K562 (cell line): ENCODE results near the gene SPHKAP. TPM values are rescaled to one million over a fixed set of nuclear protein-coding genes. Genes with fewer than 3 reads are reported as not detected.

ENCODE experiments used
- ATAC-seq: fragments of 200-7000 bp; cut with Tn5 transposase; 3 replicates; pipeline ENCODE4 v1.9.1; 2020; ENCODE audit warnings: moderate library complexity
- BruUV-seq: library from RNA; stranded (reverse); fragments of 400-500 nt; replicated peaks from 2 replicates; lab custom pipeline; 2021; lab: Mats Ljungman, UMichigan
- CTCF ChIA-PET: fragments of 300-600 bp; formaldehyde crosslinking; extraction: SDS; loops from one replicate; lab custom pipeline; 2021; ENCODE audit warnings: low intra/inter-chr PET ratio; lab: Yijun Ruan, JAX
- POLR2A ChIA-PET: fragments of 300-600, 350-650 bp; sonication (Branson Sonifier 250); formaldehyde crosslinking; extraction: SDS; loops from one replicate; lab custom pipeline; 2021; ENCODE audit warnings: antibody characterized with exemption, inconsistent platforms; lab: Yijun Ruan, JAX
- DNase-seq, 4 experiments: peaks; one replicate each; pipeline versions ENCODE4 v3.0.0 to v3.0.0-alpha.2; 2011 to 2018; ENCODE audit warnings: low spot score in 3 of 4, mixed read lengths in 3 of 4; ENCODE audit errors: extremely low read depth in 1 of 4
- FAIRE-seq: peaks from 2 replicates; lab custom pipeline; 2011; peaks lifted over from hg19 to GRCh38; lab: Jason Lieb, UNC
- H2AFZ ChIP-seq: 2 replicates; pipeline ENCODE4 v1.6.0; 2011; ENCODE audit warnings: low read depth, low read length, control low read depth, inconsistent platforms
- H3K27ac ChIP-seq: fragments of 200-600 bp; 3 replicates; pipeline ENCODE4 v1.8.0; 2011; ENCODE audit warnings: low read depth, mild to moderate bottlenecking, control low read depth, inconsistent platforms, low read length, moderate library complexity, mixed read lengths; ENCODE audit errors: extremely low read depth
- H3K27me3 ChIP-seq, 2 experiments: fragments of 300-600 bp in 1 of 2; 2 replicates in 1 of 2; 3 replicates in 1 of 2; pipeline versions ENCODE4 v1.6.0 to v1.8.0; 2011; ENCODE audit warnings: inconsistent platforms in 2 of 2, low read length in 2 of 2, mild to moderate bottlenecking in 1 of 2, mixed read lengths in 1 of 2, moderate library complexity in 1 of 2; ENCODE audit not compliant: control insufficient read depth in 2 of 2, insufficient read depth in 2 of 2
- H3K36me3 ChIP-seq: fragments of 300-600 bp; 3 replicates; pipeline ENCODE4 v1.8.0; 2011; ENCODE audit warnings: mild to moderate bottlenecking, low read length, inconsistent platforms; ENCODE audit not compliant: control insufficient read depth, insufficient read depth
- H3K4me1 ChIP-seq, 2 experiments: fragments of 200-600 bp in 1 of 2; replicated peaks in 1 of 2; 2 replicates in 1 of 2; 3 replicates in 1 of 2; pipeline versions ENCODE4 v1.5.1 to v1.8.0; 2011; ENCODE audit warnings: inconsistent platforms in 2 of 2, low read length in 2 of 2, mild to moderate bottlenecking in 1 of 2, mixed read lengths in 1 of 2, moderate library complexity in 1 of 2; ENCODE audit not compliant: control insufficient read depth in 2 of 2, insufficient read depth in 2 of 2
- H3K4me2 ChIP-seq: 2 replicates; pipeline ENCODE4 v1.6.1; 2011; ENCODE audit warnings: low read length, control low read depth, inconsistent platforms, mixed read lengths; ENCODE audit not compliant: insufficient read depth
- H3K4me3 ChIP-seq: fragments of 200-600 bp; sonication (generic), shearing (Covaris generic); 2 replicates; pipeline ENCODE4 v1.5.1; 2016; ENCODE audit warnings: control low read depth, inconsistent platforms
- H3K79me2 ChIP-seq: fragments of 200-600 bp; 3 replicates; pipeline ENCODE4 v1.8.0; 2011; ENCODE audit warnings: low read length, inconsistent platforms; ENCODE audit not compliant: control insufficient read depth, insufficient read depth
- H3K9ac ChIP-seq, 2 experiments: 2 replicates each; pipeline versions ENCODE4 v1.6.0 to v1.6.1; 2011; ENCODE audit warnings: low read depth in 2 of 2, low read length in 2 of 2, control low read depth in 1 of 2, inconsistent platforms in 1 of 2, mild to moderate bottlenecking in 1 of 2, mixed read lengths in 1 of 2; ENCODE audit not compliant: insufficient read depth in 1 of 2
- H3K9me1 ChIP-seq: one replicate; pipeline ENCODE4 v1.6.0; 2011; ENCODE audit warnings: inconsistent platforms, mild to moderate bottlenecking, low read length, moderate library complexity; ENCODE audit not compliant: control insufficient read depth, insufficient read depth
- H3K9me3 ChIP-seq: replicated peaks from 2 replicates; pipeline ENCODE4 v1.5.1; 2011; ENCODE audit warnings: low read depth, low read length, inconsistent platforms; ENCODE audit not compliant: control insufficient read depth, insufficient read depth
- H4K20me1 ChIP-seq: replicated peaks from 2 replicates; pipeline ENCODE4 v1.6.1; 2011; ENCODE audit warnings: low read length, inconsistent platforms, mixed read lengths; ENCODE audit not compliant: control insufficient read depth, insufficient read depth
- FOXJ3 ChIP-seq: sonication (generic); formaldehyde crosslinking; IDR thresholded peaks from 2 replicates; pipeline ENCODE4 v1.4.0; 2020; ENCODE audit warnings: mild to moderate bottlenecking, missing genetic modification reagents
- HNRNPK ChIP-seq: fragments of 200-400 bp; formaldehyde crosslinking; IDR thresholded peaks from one replicate; pipeline ENCODE4 v1.6.1; 2018; ENCODE audit warnings: mild to moderate bottlenecking, low read depth, low read length; ENCODE audit not compliant: poor library complexity, severe bottlenecking
- MAZ ChIP-seq, 2 experiments: fragments of 450-650 bp in 1 of 2; sonication (generic) in 1 of 2; formaldehyde crosslinking; IDR thresholded peaks in 1 of 2; conservative IDR thresholded peaks in 1 of 2; 2 replicates each; pipeline versions ENCODE4 v1.4.0 to v1.5.0; 2020; ENCODE audit warnings: mild to moderate bottlenecking in 1 of 2, missing genetic modification reagents in 1 of 2
- MCM5 ChIP-seq: fragments of 450-650 bp; IDR thresholded peaks from 2 replicates; pipeline ENCODE4 v1.6.1; 2016; ENCODE audit warnings: low read depth
- PHTF2 ChIP-seq: fragments of 250-450 bp; sonication (Bioruptor Pico); IDR thresholded peaks from 2 replicates; pipeline ENCODE4 v1.5.0; 2021; ENCODE audit warnings: mild to moderate bottlenecking
- SOX6 ChIP-seq: fragments of 450-650 bp; IDR thresholded peaks from 2 replicates; pipeline ENCODE4 v1.6.1; 2014; ENCODE audit warnings: mild to moderate bottlenecking
- ZNF23 ChIP-seq: fragments of 250-450 bp; sonication (Bioruptor Pico); IDR thresholded peaks from 2 replicates; pipeline ENCODE4 v1.4.0; 2020; ENCODE audit warnings: mild to moderate bottlenecking
- ZNF561 ChIP-seq: fragments of 450-650 bp; formaldehyde crosslinking; conservative IDR thresholded peaks from 2 replicates; pipeline ENCODE4 v1.4.0; 2020; ENCODE audit warnings: mild to moderate bottlenecking, moderate library complexity
- WGBS: fragments of 100-300 bp; shearing (Covaris generic); methylation state at CpG from one replicate; pipeline ENCODE4 v1.1.6; 2016; ENCODE audit warnings: low coverage, mixed read lengths; ENCODE audit not compliant: insufficient coverage; ENCODE audit errors: missing lambda C conversion rate; 5-methylcytosine and 5-hydroxymethylcytosine counted together
- in situ Hi-C: fragments of 300-500 bp; cut with MboI; formaldehyde crosslinking; loops from 4 replicates; pipeline ENCODE4 v1.15.0; 2018; ENCODE audit warnings: inconsistent platforms, mixed read lengths
- intact Hi-C: fragments of 100-400 bp; cut with micrococcal nuclease; formaldehyde crosslinking; loops from 2 replicates; pipeline ENCODE4 v1.14.2; 2022
- polyA plus RNA-seq, 8 experiments: library from polyadenylated mRNA; depleted of rRNA in 4 of 8; stranded (reverse) in 5 of 8; unstranded in 3 of 8; fragments of >200 nt; fragmentation: Nextera tagmentation in 2 of 8; fragmentation: Illumina TruSeq in 1 of 8; extraction: Ambion mirVana in 2 of 8; extraction: Trizol in 1 of 8; gene quantifications; 2 replicates each; pipeline versions ENCODE4 v1.2.1 to v1.2.3, GENCODE V29; 2011 to 2014; ENCODE audit warnings: inconsistent platforms in 1 of 8, missing spikeins in 1 of 8
- total RNA-seq, 7 experiments: library from RNA; depleted of rRNA in 6 of 7; stranded (reverse); fragments of >200 nt in 6 of 7; fragmentation: Illumina TruSeq in 2 of 7; extraction: Trizol in 2 of 7; gene quantifications; 2 replicates each; pipeline versions ENCODE4 v1.2.1 to v1.2.3, GENCODE V29; 2011 to 2021; ENCODE audit warnings: low replicate concordance in 1 of 7
- TF ChIP-seq, protein P1 (sequence below): sonication (generic); formaldehyde crosslinking; IDR thresholded peaks from 2 replicates; pipeline ENCODE4 v1.4.0; 2020; ENCODE audit warnings: mild to moderate bottlenecking, missing genetic modification reagents
- TF ChIP-seq, protein P2 (sequence below): fragments of 450-650 bp; IDR thresholded peaks from 2 replicates; pipeline ENCODE4 v1.6.1; 2017; ENCODE audit warnings: mild to moderate bottlenecking, moderate library complexity
- TF ChIP-seq, protein P3 (sequence below): fragments of 250-450 bp; sonication (Bioruptor Pico); IDR thresholded peaks from 2 replicates; pipeline ENCODE4 v1.5.0; 2021
- TF ChIP-seq, protein P4 (sequence below): fragments of 450-650 bp; IDR thresholded peaks from 2 replicates; pipeline ENCODE4 v1.6.1; 2016
- TF ChIP-seq, protein P5 (sequence below), 2 experiments: IDR thresholded peaks; 2 replicates each; pipeline ENCODE4 v1.6.1; 2012; ENCODE audit warnings: improper control_type of control experiment in 2 of 2, low read depth in 2 of 2, low read length in 2 of 2, borderline replicate concordance in 1 of 2
- TF ChIP-seq, protein P6 (sequence below): sonication (generic); formaldehyde crosslinking; IDR thresholded peaks from 2 replicates; pipeline ENCODE4 v1.8.1; 2023; ENCODE audit warnings: mild to moderate bottlenecking, missing genetic modification reagents, moderate library complexity

Gene SPHKAP
- total and polyA plus RNA-seq, 9 of the 15 experiments (the other 6 are each of a cell fraction or from before 2014, with no cell fraction given) = not detected

DNA sequence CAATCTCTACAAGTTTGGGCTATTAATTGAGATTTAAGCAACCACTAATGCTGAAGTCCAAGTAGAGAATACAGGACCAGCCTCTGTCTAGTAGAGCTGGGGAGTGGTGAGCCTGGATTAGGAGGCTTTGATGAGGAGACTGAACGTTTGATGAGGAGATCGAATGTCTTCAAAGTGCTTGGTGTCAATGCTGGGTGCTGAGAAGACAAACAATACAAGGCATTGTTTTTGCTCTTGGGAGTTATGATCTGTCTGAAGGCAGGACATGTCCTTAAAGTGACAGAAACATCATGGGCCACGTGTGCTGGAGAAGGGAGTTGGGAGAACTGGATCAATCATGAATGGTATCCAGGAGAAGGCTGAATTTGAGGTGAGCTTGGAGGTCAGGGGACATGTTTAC is 143.6 kb downstream of the SPHKAP start:
- Histone ChIP-seq H3K36me3 (no peaks in the 10 kb centered on the region), H2AFZ (no peak overlapping the region), H3K27me3 (no peaks in the 10 kb centered on the region), H3K9me3 (no peaks in the 10 kb centered on the region), H4K20me1 (no peaks in the 10 kb centered on the region), H3K9ac (no peak overlapping the region), H3K4me3 (no peak overlapping the region), H3K4me1 (no peaks in the 10 kb centered on the region), H3K79me2 (no peaks in the 10 kb centered on the region), H3K4me2 (no peak overlapping the region), H3K9me1 (no peaks in the 10 kb centered on the region), H3K27ac (no peak overlapping the region)
- intact Hi-C loops (no loop called here), in situ Hi-C loops (no loop called here)
- WGBS = 3% methylated on average over 3 of the region's 3 CpGs
- no peak for DNase-seq
- ATAC-seq = no peak
- CTCF ChIA-PET = no interaction called here
- POLR2A ChIA-PET = no interaction called here
- no peak for FAIRE-seq
- no TSS peak for BruUV-seq
- TF ChIP-seq HNRNPK (no peak), ZNF561 (no peak), MCM5 (no peak), PHTF2 (CRISPR knock-in tag) (no peak), MAZ (CRISPR knock-in tag; conservative IDR thresholded peaks at IDR 0.05 in 1 of 2, IDR thresholded peaks at IDR 0.05 in 1 of 2) (no peak), SOX6 (no peak), FOXJ3 (CRISPR knock-in tag) (no peak), ZNF23 (CRISPR knock-in tag) (no peak)
- TF ChIP-seq, protein P1, sequence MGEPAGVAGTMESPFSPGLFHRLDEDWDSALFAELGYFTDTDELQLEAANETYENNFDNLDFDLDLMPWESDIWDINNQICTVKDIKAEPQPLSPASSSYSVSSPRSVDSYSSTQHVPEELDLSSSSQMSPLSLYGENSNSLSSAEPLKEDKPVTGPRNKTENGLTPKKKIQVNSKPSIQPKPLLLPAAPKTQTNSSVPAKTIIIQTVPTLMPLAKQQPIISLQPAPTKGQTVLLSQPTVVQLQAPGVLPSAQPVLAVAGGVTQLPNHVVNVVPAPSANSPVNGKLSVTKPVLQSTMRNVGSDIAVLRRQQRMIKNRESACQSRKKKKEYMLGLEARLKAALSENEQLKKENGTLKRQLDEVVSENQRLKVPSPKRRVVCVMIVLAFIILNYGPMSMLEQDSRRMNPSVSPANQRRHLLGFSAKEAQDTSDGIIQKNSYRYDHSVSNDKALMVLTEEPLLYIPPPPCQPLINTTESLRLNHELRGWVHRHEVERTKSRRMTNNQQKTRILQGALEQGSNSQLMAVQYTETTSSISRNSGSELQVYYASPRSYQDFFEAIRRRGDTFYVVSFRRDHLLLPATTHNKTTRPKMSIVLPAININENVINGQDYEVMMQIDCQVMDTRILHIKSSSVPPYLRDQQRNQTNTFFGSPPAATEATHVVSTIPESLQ (CRISPR knock-in tag) = no peak
- TF ChIP-seq, protein P2, sequence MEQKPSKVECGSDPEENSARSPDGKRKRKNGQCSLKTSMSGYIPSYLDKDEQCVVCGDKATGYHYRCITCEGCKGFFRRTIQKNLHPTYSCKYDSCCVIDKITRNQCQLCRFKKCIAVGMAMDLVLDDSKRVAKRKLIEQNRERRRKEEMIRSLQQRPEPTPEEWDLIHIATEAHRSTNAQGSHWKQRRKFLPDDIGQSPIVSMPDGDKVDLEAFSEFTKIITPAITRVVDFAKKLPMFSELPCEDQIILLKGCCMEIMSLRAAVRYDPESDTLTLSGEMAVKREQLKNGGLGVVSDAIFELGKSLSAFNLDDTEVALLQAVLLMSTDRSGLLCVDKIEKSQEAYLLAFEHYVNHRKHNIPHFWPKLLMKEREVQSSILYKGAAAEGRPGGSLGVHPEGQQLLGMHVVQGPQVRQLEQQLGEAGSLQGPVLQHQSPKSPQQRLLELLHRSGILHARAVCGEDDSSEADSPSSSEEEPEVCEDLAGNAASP = no peak
- TF ChIP-seq, protein P3, sequence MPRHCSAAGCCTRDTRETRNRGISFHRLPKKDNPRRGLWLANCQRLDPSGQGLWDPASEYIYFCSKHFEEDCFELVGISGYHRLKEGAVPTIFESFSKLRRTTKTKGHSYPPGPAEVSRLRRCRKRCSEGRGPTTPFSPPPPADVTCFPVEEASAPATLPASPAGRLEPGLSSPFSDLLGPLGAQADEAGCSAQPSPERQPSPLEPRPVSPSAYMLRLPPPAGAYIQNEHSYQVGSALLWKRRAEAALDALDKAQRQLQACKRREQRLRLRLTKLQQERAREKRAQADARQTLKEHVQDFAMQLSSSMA = no peak
- TF ChIP-seq, protein P4, sequence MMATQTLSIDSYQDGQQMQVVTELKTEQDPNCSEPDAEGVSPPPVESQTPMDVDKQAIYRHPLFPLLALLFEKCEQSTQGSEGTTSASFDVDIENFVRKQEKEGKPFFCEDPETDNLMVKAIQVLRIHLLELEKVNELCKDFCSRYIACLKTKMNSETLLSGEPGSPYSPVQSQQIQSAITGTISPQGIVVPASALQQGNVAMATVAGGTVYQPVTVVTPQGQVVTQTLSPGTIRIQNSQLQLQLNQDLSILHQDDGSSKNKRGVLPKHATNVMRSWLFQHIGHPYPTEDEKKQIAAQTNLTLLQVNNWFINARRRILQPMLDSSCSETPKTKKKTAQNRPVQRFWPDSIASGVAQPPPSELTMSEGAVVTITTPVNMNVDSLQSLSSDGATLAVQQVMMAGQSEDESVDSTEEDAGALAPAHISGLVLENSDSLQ = no peak
- TF ChIP-seq, protein P5, sequence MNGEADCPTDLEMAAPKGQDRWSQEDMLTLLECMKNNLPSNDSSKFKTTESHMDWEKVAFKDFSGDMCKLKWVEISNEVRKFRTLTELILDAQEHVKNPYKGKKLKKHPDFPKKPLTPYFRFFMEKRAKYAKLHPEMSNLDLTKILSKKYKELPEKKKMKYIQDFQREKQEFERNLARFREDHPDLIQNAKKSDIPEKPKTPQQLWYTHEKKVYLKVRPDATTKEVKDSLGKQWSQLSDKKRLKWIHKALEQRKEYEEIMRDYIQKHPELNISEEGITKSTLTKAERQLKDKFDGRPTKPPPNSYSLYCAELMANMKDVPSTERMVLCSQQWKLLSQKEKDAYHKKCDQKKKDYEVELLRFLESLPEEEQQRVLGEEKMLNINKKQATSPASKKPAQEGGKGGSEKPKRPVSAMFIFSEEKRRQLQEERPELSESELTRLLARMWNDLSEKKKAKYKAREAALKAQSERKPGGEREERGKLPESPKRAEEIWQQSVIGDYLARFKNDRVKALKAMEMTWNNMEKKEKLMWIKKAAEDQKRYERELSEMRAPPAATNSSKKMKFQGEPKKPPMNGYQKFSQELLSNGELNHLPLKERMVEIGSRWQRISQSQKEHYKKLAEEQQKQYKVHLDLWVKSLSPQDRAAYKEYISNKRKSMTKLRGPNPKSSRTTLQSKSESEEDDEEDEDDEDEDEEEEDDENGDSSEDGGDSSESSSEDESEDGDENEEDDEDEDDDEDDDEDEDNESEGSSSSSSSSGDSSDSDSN (IDR thresholded peaks at IDR 0.05; ENCODE audit: borderline replicate concordance in 1 of 2, low read depth in 2 of 2, low read length in 2 of 2) = no peak
- TF ChIP-seq, protein P6, sequence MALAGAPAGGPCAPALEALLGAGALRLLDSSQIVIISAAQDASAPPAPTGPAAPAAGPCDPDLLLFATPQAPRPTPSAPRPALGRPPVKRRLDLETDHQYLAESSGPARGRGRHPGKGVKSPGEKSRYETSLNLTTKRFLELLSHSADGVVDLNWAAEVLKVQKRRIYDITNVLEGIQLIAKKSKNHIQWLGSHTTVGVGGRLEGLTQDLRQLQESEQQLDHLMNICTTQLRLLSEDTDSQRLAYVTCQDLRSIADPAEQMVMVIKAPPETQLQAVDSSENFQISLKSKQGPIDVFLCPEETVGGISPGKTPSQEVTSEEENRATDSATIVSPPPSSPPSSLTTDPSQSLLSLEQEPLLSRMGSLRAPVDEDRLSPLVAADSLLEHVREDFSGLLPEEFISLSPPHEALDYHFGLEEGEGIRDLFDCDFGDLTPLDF (CRISPR knock-in tag) = no peak
